IMR-90 (cell line): ENCODE results near the gene CALD1.

Experiments used
- CHD1 ChIP-seq: IDR thresholded peaks from 2 replicates; pipeline ENCODE4 v1.6.1; 2012; ENCODE audit warnings: low read depth, low read length, improper control_type of control experiment
- CTCF ChIP-seq: conservative IDR thresholded peaks from 2 replicates; pipeline ENCODE4 v1.5.1; 2012; ENCODE audit warnings: mild to moderate bottlenecking, low read depth, low read length, improper control_type of control experiment
- ELK1 ChIP-seq: fragments of 150-350 bp; IDR thresholded peaks from 2 replicates; pipeline ENCODE4 v1.6.1; 2016; ENCODE audit warnings: low read depth, mild to moderate bottlenecking, low read length, moderate library complexity, borderline replicate concordance

DNA sequence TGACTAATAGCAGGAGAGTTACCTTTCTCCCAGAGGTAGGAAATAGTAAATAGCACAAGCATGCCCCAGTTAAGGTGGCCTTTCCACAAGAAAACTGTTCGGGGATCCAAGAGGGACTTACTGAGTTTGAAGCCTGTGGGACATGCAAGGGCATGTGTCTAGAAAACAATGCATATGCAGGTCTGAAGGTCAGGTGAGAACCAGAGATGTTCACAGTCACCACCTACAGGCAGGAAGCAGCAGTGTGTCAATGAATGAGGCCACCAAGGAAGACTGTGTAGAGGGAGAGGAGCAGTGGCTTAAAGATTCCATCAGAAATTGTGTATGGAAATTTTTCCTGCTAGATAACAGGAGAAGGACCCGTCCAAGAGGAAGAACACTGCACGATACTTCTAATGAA, 66.0 kb downstream of the CALD1 start:
- no peak for TF ChIP-seq CHD1
- no peak for TF ChIP-seq ELK1
- 0 out of 2 replicates have a peak, but pooled peaks have one; percentile 22 for TF ChIP-seq CTCF
